WTC11 (cell line): ENCODE data around the gene RXRB.

Experiments used
- ESRRA ChIP-seq: sonication (generic); formaldehyde crosslinking; IDR thresholded peaks from 2 replicates; pipeline ENCODE4 v1.8.1; 2022; ENCODE audit warnings: mild to moderate bottlenecking, missing genetic modification reagents, borderline replicate concordance
- TF ChIP-seq, protein P1 (sequence below): fragments of 200-600 bp; IDR thresholded peaks from 2 replicates; pipeline ENCODE4 v1.8.0; 2022; ENCODE audit warnings: antibody characterized with exemption
- TF ChIP-seq, protein P2 (sequence below): sonication (generic); formaldehyde crosslinking; IDR thresholded peaks from 2 replicates; pipeline ENCODE4 v1.8.1; 2022; ENCODE audit warnings: low read depth, missing genetic modification reagents, borderline replicate concordance

GRCh38 chr6:33217246-33217645, 16.8 kb upstream of the RXRB start:
- TF ChIP-seq, protein P1, sequence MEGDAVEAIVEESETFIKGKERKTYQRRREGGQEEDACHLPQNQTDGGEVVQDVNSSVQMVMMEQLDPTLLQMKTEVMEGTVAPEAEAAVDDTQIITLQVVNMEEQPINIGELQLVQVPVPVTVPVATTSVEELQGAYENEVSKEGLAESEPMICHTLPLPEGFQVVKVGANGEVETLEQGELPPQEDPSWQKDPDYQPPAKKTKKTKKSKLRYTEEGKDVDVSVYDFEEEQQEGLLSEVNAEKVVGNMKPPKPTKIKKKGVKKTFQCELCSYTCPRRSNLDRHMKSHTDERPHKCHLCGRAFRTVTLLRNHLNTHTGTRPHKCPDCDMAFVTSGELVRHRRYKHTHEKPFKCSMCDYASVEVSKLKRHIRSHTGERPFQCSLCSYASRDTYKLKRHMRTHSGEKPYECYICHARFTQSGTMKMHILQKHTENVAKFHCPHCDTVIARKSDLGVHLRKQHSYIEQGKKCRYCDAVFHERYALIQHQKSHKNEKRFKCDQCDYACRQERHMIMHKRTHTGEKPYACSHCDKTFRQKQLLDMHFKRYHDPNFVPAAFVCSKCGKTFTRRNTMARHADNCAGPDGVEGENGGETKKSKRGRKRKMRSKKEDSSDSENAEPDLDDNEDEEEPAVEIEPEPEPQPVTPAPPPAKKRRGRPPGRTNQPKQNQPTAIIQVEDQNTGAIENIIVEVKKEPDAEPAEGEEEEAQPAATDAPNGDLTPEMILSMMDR, result no peak
- TF ChIP-seq ESRRA (CRISPR knock-in tag), result no peak
- TF ChIP-seq, protein P2, sequence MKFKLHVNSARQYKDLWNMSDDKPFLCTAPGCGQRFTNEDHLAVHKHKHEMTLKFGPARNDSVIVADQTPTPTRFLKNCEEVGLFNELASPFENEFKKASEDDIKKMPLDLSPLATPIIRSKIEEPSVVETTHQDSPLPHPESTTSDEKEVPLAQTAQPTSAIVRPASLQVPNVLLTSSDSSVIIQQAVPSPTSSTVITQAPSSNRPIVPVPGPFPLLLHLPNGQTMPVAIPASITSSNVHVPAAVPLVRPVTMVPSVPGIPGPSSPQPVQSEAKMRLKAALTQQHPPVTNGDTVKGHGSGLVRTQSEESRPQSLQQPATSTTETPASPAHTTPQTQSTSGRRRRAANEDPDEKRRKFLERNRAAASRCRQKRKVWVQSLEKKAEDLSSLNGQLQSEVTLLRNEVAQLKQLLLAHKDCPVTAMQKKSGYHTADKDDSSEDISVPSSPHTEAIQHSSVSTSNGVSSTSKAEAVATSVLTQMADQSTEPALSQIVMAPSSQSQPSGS (CRISPR knock-in tag), result no peak
